GM12878 (cell line): Measurements from ENCODE around the gene LGALS4. TPM values are rescaled to one million over a fixed set of nuclear protein-coding genes. Genes with fewer than 3 reads are reported as not detected.

Experiments
- ATAC-seq: fragments of 200-7000 bp; cut with Tn5 transposase; 3 replicates; pipeline ENCODE4 v1.9.1; 2020; ENCODE audit warnings: mild to moderate bottlenecking, moderate library complexity
- BruUV-seq: library from RNA; stranded (reverse); fragments of 400-500 nt; replicated peaks from 2 replicates; lab custom pipeline; 2021; lab: Mats Ljungman, UMichigan
- CTCF ChIA-PET: fragments of 300-600 bp; sonication (Branson Sonifier 250); formaldehyde crosslinking; extraction: SDS; loops from one replicate; lab custom pipeline; 2021; ENCODE audit warnings: inconsistent platforms; lab: Yijun Ruan, JAX
- POLR2A ChIA-PET: fragments of 350-600 bp; formaldehyde crosslinking; extraction: SDS; loops from one replicate; lab custom pipeline; 2021; ENCODE audit warnings: inconsistent platforms; lab: Charles Lee
- RAD21 ChIA-PET: fragments of 300-600 bp; sonication (Branson Sonifier 250); formaldehyde crosslinking; loops from one replicate; lab custom pipeline; 2023; ENCODE audit warnings: antibody characterized with exemption; ENCODE audit not compliant: unreplicated experiment; lab: Charles Lee
- SMC1A ChIA-PET: fragments of 300-600 bp; sonication (Branson Sonifier 250); formaldehyde crosslinking; loops from one replicate; lab custom pipeline; 2023; ENCODE audit not compliant: unreplicated experiment, uncharacterized antibody; lab: Charles Lee
- DNase-seq: peaks from one replicate; pipeline ENCODE4 v3.0.0-alpha.2; 2011; ENCODE audit warnings: low read depth, low spot score
- FAIRE-seq: peaks from 3 replicates; lab custom pipeline; 2011; peaks lifted over from hg19 to GRCh38; lab: Jason Lieb, UNC
- H2AFZ ChIP-seq: 2 replicates; pipeline ENCODE4 v1.6.0; 2011; ENCODE audit warnings: low read depth, low read length, control low read depth; ENCODE audit not compliant: control insufficient read depth
- H3K27ac ChIP-seq: 2 replicates; pipeline ENCODE4 v1.5.1; 2011; ENCODE audit warnings: control low read depth; ENCODE audit not compliant: control insufficient read depth, insufficient read depth
- H3K27me3 ChIP-seq, 2 experiments: replicated peaks in 1 of 2; 2 replicates each; pipeline versions ENCODE4 v1.6.0 to v1.6.1; 2011; ENCODE audit warnings: low read length in 1 of 2; ENCODE audit not compliant: control insufficient read depth in 2 of 2, insufficient read depth in 2 of 2
- H3K36me3 ChIP-seq, 2 experiments: 2 replicates each; pipeline ENCODE4 v1.5.1; 2011; ENCODE audit warnings: low read length in 1 of 2; ENCODE audit not compliant: control insufficient read depth in 2 of 2, insufficient read depth in 2 of 2
- H3K4me1 ChIP-seq: 2 replicates; pipeline ENCODE4 v1.6.1; 2011; ENCODE audit warnings: mild to moderate bottlenecking, low read length, moderate library complexity, mixed read lengths; ENCODE audit not compliant: control insufficient read depth, insufficient read depth
- H3K4me2 ChIP-seq: 2 replicates; pipeline ENCODE4 v1.6.0; 2011; ENCODE audit warnings: control low read depth; ENCODE audit not compliant: control insufficient read depth, insufficient read depth
- H3K4me3 ChIP-seq: fragments of 200-600 bp; sonication (generic); 2 replicates; pipeline ENCODE4 v1.5.1; 2016
- H3K79me2 ChIP-seq: 2 replicates; pipeline ENCODE4 v1.6.0; 2011; ENCODE audit warnings: low read length; ENCODE audit not compliant: control insufficient read depth, insufficient read depth
- H3K9ac ChIP-seq: 2 replicates; pipeline ENCODE4 v1.8.0; 2011; ENCODE audit warnings: low read length, control low read depth, mixed read lengths; ENCODE audit not compliant: control insufficient read depth, insufficient read depth
- H3K9me3 ChIP-seq: replicated peaks from 3 replicates; pipeline ENCODE4 v1.5.1; 2011; ENCODE audit warnings: mild to moderate bottlenecking, low read length; ENCODE audit not compliant: control insufficient read depth, insufficient read depth
- H4K20me1 ChIP-seq: 2 replicates; pipeline ENCODE4 v1.6.0; 2011; ENCODE audit not compliant: control insufficient read depth, insufficient read depth
- BRCA1 ChIP-seq: IDR thresholded peaks from 2 replicates; pipeline ENCODE4 v1.6.1; 2011; ENCODE audit warnings: low read depth, low read length, improper control_type of control experiment
- IRF5 ChIP-seq: fragments of 450-650 bp; IDR thresholded peaks from 2 replicates; pipeline ENCODE4 v1.6.1; 2017; ENCODE audit warnings: borderline replicate concordance
- POLR2AphosphoS5 ChIP-seq: IDR thresholded peaks from 2 replicates; pipeline ENCODE4 v1.6.1; 2011; ENCODE audit warnings: mild to moderate bottlenecking, low read length, inconsistent platforms
- SMARCA5 ChIP-seq: fragments of 450-650 bp; IDR thresholded peaks from 2 replicates; pipeline ENCODE4 v1.6.1; 2017; ENCODE audit warnings: mild to moderate bottlenecking
- WRNIP1 ChIP-seq: IDR thresholded peaks from 2 replicates; pipeline ENCODE4 v1.6.1; 2011; ENCODE audit warnings: low read depth, low read length, improper control_type of control experiment, borderline replicate concordance
- WGBS: methylation state at CpG from one replicate; pipeline ENCODE4 v1.1.6; 2016; ENCODE audit warnings: low lambda C conversion rate; ENCODE audit not compliant: insufficient replicate concordance, insufficient coverage; ENCODE audit errors: missing lambda C conversion rate; 5-methylcytosine and 5-hydroxymethylcytosine counted together
- in situ Hi-C: fragments of 300-500 bp; cut with MboI; formaldehyde crosslinking; loops from 9 replicates; pipeline ENCODE4 v1.14.3; 2018; ENCODE audit warnings: mixed read lengths
- intact Hi-C: fragments of 100-400 bp; cut with micrococcal nuclease; formaldehyde crosslinking; loops from one replicate; pipeline ENCODE4 v1.14.2; 2022; ENCODE audit not compliant: unreplicated experiment
- polyA plus RNA-seq, 11 experiments: library from polyadenylated mRNA; depleted of rRNA in 4 of 11; unstranded in 6 of 11; stranded (reverse) in 5 of 11; fragments of >200 nt; fragmentation: Nextera tagmentation in 4 of 11; fragmentation: Illumina TruSeq in 1 of 11; extraction: Ambion mirVana in 4 of 11; extraction: Trizol in 1 of 11; gene quantifications; 1 replicate in 1 of 11; 2 replicates in 10 of 11; pipeline versions ENCODE4 v1.2.1 to v1.2.3, GENCODE V29; 2011 to 2016; ENCODE audit warnings: inconsistent platforms in 2 of 11, missing spikeins in 2 of 11, low read depth in 1 of 11
- total RNA-seq, 4 experiments: library from RNA; depleted of rRNA in 3 of 4; stranded (reverse); fragments of >200 nt in 3 of 4; fragmentation: Illumina TruSeq in 1 of 4; extraction: Trizol in 1 of 4; gene quantifications; 2 replicates each; pipeline versions ENCODE4 v1.2.1 to v1.2.3, GENCODE V29; 2013 to 2021
- TF ChIP-seq, protein P1 (sequence below): IDR thresholded peaks from 2 replicates; pipeline ENCODE4 v1.6.1; 2012; ENCODE audit warnings: mild to moderate bottlenecking, low read depth, low read length
- TF ChIP-seq, protein P2 (sequence below): fragments of 450-650 bp; formaldehyde crosslinking; IDR thresholded peaks from 2 replicates; pipeline ENCODE4 v1.4.0; 2022; ENCODE audit warnings: mild to moderate bottlenecking, moderate library complexity

LGALS4 gene
- total and polyA plus RNA-seq, 10 of the 15 experiments (the other 5 are each of a cell fraction or from before 2014, with no cell fraction given): 0.13 to 2.1 (median 0.26) TPM; not detected in 4

GRCh38 chr19:38844093-38844686 lies 31.4 kb upstream of the LGALS4 start:
- Histone ChIP-seq H2AFZ (no peak overlapping the region), H4K20me1 (peaks cover 12% of the 10 kb centered on the region), H3K4me1 (peaks cover 26% of the 10 kb centered on the region), H3K4me3 (no peak overlapping the region), H3K27me3 (no peaks in the 10 kb centered on the region)
- WGBS: 74% methylated on average over 11 of the region's 11 CpGs
- SMC1A ChIA-PET: interaction anchor here (0.7 to 1.4 kb wide), 2 partner anchors 25 to 158 kb away, joined by 3 to 4 read pairs; no protein-coding TSS in a partner anchor
- no peak for ATAC-seq
- TSS peak; percentile 8 for BruUV-seq
- no peak for DNase-seq
- TF ChIP-seq, protein P1, sequence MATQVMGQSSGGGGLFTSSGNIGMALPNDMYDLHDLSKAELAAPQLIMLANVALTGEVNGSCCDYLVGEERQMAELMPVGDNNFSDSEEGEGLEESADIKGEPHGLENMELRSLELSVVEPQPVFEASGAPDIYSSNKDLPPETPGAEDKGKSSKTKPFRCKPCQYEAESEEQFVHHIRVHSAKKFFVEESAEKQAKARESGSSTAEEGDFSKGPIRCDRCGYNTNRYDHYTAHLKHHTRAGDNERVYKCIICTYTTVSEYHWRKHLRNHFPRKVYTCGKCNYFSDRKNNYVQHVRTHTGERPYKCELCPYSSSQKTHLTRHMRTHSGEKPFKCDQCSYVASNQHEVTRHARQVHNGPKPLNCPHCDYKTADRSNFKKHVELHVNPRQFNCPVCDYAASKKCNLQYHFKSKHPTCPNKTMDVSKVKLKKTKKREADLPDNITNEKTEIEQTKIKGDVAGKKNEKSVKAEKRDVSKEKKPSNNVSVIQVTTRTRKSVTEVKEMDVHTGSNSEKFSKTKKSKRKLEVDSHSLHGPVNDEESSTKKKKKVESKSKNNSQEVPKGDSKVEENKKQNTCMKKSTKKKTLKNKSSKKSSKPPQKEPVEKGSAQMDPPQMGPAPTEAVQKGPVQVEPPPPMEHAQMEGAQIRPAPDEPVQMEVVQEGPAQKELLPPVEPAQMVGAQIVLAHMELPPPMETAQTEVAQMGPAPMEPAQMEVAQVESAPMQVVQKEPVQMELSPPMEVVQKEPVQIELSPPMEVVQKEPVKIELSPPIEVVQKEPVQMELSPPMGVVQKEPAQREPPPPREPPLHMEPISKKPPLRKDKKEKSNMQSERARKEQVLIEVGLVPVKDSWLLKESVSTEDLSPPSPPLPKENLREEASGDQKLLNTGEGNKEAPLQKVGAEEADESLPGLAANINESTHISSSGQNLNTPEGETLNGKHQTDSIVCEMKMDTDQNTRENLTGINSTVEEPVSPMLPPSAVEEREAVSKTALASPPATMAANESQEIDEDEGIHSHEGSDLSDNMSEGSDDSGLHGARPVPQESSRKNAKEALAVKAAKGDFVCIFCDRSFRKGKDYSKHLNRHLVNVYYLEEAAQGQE: no peak
- TF ChIP-seq WRNIP1 (no peak), IRF5 (no peak), SMARCA5 (no peak), BRCA1 (no peak), POLR2AphosphoS5 (peak; percentile 55)
- TF ChIP-seq, protein P2, sequence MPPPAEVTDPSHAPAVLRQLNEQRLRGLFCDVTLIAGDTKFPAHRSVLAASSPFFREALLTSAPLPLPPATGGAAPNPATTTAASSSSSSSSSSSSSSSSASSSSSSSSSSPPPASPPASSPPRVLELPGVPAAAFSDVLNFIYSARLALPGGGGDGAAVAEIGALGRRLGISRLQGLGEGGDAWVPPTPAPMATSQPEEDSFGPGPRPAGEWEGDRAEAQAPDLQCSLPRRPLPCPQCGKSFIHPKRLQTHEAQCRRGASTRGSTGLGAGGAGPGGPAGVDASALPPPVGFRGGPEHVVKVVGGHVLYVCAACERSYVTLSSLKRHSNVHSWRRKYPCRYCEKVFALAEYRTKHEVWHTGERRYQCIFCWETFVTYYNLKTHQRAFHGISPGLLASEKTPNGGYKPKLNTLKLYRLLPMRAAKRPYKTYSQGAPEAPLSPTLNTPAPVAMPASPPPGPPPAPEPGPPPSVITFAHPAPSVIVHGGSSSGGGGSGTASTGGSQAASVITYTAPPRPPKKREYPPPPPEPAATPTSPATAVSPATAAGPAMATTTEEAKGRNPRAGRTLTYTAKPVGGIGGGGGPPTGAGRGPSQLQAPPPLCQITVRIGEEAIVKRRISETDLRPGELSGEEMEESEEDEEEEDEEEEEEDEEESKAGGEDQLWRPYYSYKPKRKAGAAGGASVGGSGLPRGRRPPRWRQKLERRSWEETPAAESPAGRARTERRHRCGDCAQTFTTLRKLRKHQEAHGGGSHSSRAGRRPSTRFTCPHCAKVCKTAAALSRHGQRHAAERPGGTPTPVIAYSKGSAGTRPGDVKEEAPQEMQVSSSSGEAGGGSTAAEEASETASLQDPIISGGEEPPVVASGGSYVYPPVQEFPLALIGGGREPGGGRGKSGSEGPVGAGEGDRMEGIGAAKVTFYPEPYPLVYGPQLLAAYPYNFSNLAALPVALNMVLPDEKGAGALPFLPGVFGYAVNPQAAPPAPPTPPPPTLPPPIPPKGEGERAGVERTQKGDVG (CRISPR knock-in tag): no peak
- TF ChIP-seq, all 136 proteins: peak for 1
- intact Hi-C loops: no loop called here
- Histone ChIP-seq H3K9me3 (no peaks in the 10 kb centered on the region), H3K79me2 (peaks cover 59% of the 10 kb centered on the region), H3K4me2 (peak overlapping the region; percentile 34), H3K27ac (no peak overlapping the region), H3K9ac (no peak overlapping the region), H3K36me3 (peaks cover 41 to 67% of the 10 kb centered on the region in 2 experiments)
- ChIA-PET RAD21 (interaction anchor here (0.7 kb wide), 1 partner anchor 20 kb away, joined by 3 read pairs; no protein-coding TSS in a partner anchor), CTCF (interaction anchor here (1.6 kb wide), 1 partner anchor 44 kb away, joined by 5 read pairs; no protein-coding TSS in a partner anchor), POLR2A (interaction anchor here (0.5 to 0.9 kb wide), 4 partner anchors 12 to 312 kb away, joined by 3 to 5 read pairs (median 4); no protein-coding TSS in a partner anchor)
- in situ Hi-C loops: no loop called here
- FAIRE-seq: no peak
